H1 (cell line): ENCODE data around the gene RHBDF2. TPM values are rescaled to one million over a fixed set of nuclear protein-coding genes. Genes with fewer than 3 reads are reported as not detected.

Source experiments
- CREB1 ChIP-seq: IDR thresholded peaks from 2 replicates; pipeline ENCODE4 v1.6.1; 2012; ENCODE audit warnings: inconsistent platforms
- HDAC6 ChIP-seq: IDR thresholded peaks from one replicate; pipeline ENCODE4 v1.7.1; 2012; ENCODE audit warnings: low read depth, mild to moderate bottlenecking, inconsistent platforms, low read length, moderate library complexity
- JUN ChIP-seq: IDR thresholded peaks from 2 replicates; pipeline ENCODE4 v1.6.1; 2011; ENCODE audit warnings: low read depth, mild to moderate bottlenecking, improper control_type of control experiment, low read length
- JUND ChIP-seq: IDR thresholded peaks from 2 replicates; pipeline ENCODE4 v1.6.1; 2011; ENCODE audit warnings: mild to moderate bottlenecking, improper control_type of control experiment, low read length
- RBBP5 ChIP-seq: IDR thresholded peaks from 2 replicates; pipeline ENCODE4 v1.7.1; 2012; ENCODE audit warnings: low read depth, mild to moderate bottlenecking, inconsistent platforms, low read length, moderate library complexity, borderline replicate concordance
- TBP ChIP-seq: IDR thresholded peaks from 2 replicates; pipeline ENCODE4 v1.6.1; 2011; ENCODE audit warnings: low read depth, low read length, improper control_type of control experiment
- TCF12 ChIP-seq: IDR thresholded peaks from 2 replicates; pipeline ENCODE4 v1.6.1; 2011; ENCODE audit warnings: low read depth, mild to moderate bottlenecking, low read length
- TEAD4 ChIP-seq: IDR thresholded peaks from 2 replicates; pipeline ENCODE4 v1.6.1; 2012; ENCODE audit warnings: low read depth, low read length, inconsistent platforms, mixed read lengths
- polyA plus RNA-seq, 7 experiments: library from polyadenylated mRNA; depleted of rRNA in 3 of 7; stranded (reverse) in 5 of 7; unstranded in 2 of 7; fragments of >200 nt in 5 of 7; fragments of 200-250 nt in 2 of 7; gene quantifications; 1 replicate in 5 of 7; 2 replicates in 1 of 7; 4 replicates in 1 of 7; pipeline versions ENCODE4 v1.2.1 to v1.2.3, GENCODE V29; 2011 to 2013; ENCODE audit warnings: missing spikeins in 2 of 7, mixed read lengths in 2 of 7
- total RNA-seq: library from RNA; stranded (reverse); fragmentation: NEBNext Ultra II Directional; extraction: Animal tissue kit (Norgen Biotek cat#: 25700); gene quantifications from 2 replicates; pipeline ENCODE4 v1.2.1, GENCODE V29; 2021

RHBDF2 gene
- total and polyA plus RNA-seq, 2 of the 8 experiments (the other 6 are each of a cell fraction or from before 2014, with no cell fraction given), result 21.2 to 25.9 TPM

- no peak for TF ChIP-seq RBBP5
- no peak for TF ChIP-seq TCF12
- no peak for TF ChIP-seq JUND
- no peak for TF ChIP-seq CREB1
- no peak for TF ChIP-seq TBP
- TF ChIP-seq HDAC6, result no peak
- no peak for TF ChIP-seq JUN
- TF ChIP-seq TEAD4, result no peak
- TF ChIP-seq, all 59 proteins: peak for 0
Observed at GRCh38 chr17:76528528-76529223, 27.5 kb upstream of the RHBDF2 start (continued).
